HG02943 (cell line): ENCODE data around the gene PLAAT2.

ENCODE experiments used
- ATAC-seq: cut with Tn5 transposase; IDR thresholded peaks from one replicate; pipeline ENCODE4 v1.9.1; 2021; ENCODE audit warnings: mild to moderate bottlenecking, low read depth, moderate library complexity; ENCODE audit not compliant: unreplicated experiment

Gene PLAAT2

GRCh38 chr11:63527667-63528066 is 35.5 kb downstream of the PLAAT2 start:
- ATAC-seq, result no peak

- no peak for ATAC-seq
Observed at GRCh38 chr11:63523151-63523550, 40.0 kb downstream of the PLAAT2 start.

GRCh38 chr11:63521896-63522295 is 41.3 kb downstream of the PLAAT2 start:
- ATAC-seq, result no peak

GRCh38 chr11:63520606-63521170 is 42.5 kb downstream of the PLAAT2 start:
- no peak for ATAC-seq

GRCh38 chr11:63518548-63518947 is 44.6 kb downstream of the PLAAT2 start:
- ATAC-seq, result no peak

GRCh38 chr11:63517156-63517555 is 46.0 kb downstream of the PLAAT2 start:
- no peak for ATAC-seq

GRCh38 chr11:63516109-63516508 is 47.1 kb downstream of the PLAAT2 start:
- no peak for ATAC-seq

GRCh38 chr11:63512816-63513215 is 50.4 kb downstream of the PLAAT2 start:
- ATAC-seq, result no peak

GRCh38 chr11:63511048-63511748 is 52.0 kb downstream of the PLAAT2 start:
- ATAC-seq, result no peak

GRCh38 chr11:63510360-63511047 is 52.7 kb downstream of the PLAAT2 start:
- no peak for ATAC-seq

- no peak for ATAC-seq
Observed at GRCh38 chr11:63508745-63509144, 54.4 kb downstream of the PLAAT2 start.

- ATAC-seq, result no peak
Observed at GRCh38 chr11:63508009-63508408, 55.2 kb downstream of the PLAAT2 start.

GRCh38 chr11:63507511-63507910 is 55.7 kb downstream of the PLAAT2 start:
- no peak for ATAC-seq

GRCh38 chr11:63506876-63507275 is 56.3 kb downstream of the PLAAT2 start:
- no peak for ATAC-seq

- ATAC-seq, result no peak
Observed at GRCh38 chr11:63505857-63506528, 57.2 kb downstream of the PLAAT2 start, which contains the start of gene LGALS12. TSS of gene LGALS12 (plus strand) at chr11:63506084. CDS start at chr11:63506459, 375 bp downstream.

- ATAC-seq, result no peak
Observed at GRCh38 chr11:63504933-63505586, 58.1 kb downstream of the PLAAT2 start.

- no peak for ATAC-seq
Observed at GRCh38 chr11:63504054-63504453, 59.1 kb downstream of the PLAAT2 start.

- ATAC-seq, result no peak
Observed at GRCh38 chr11:63503492-63503891, 59.7 kb downstream of the PLAAT2 start.
